Endothelial cell (in vitro differentiated cells): ENCODE data around the gene CNOT4. TPM values are rescaled to one million over a fixed set of nuclear protein-coding genes. Genes with fewer than 3 reads are reported as not detected.

Experiments
- DNase-seq: peaks from one replicate; pipeline ENCODE4 v3.0.0; 2021; ENCODE audit warnings: low spot score
- H3K27ac Mint-ChIP-seq: one replicate; pipeline ENCODE4 v1.8.0; 2021; ENCODE audit warnings: mixed read lengths, inconsistent platforms; ENCODE audit not compliant: unreplicated experiment
- H3K27me3 Mint-ChIP-seq: one replicate; pipeline ENCODE4 v1.8.0; 2021; ENCODE audit warnings: mild to moderate bottlenecking, moderate library complexity, mixed read lengths, inconsistent platforms; ENCODE audit not compliant: unreplicated experiment
- H3K36me3 Mint-ChIP-seq: one replicate; pipeline ENCODE4 v1.8.0; 2021; ENCODE audit warnings: mild to moderate bottlenecking, low read depth, mixed read lengths, inconsistent platforms; ENCODE audit not compliant: unreplicated experiment
- H3K4me1 Mint-ChIP-seq: one replicate; pipeline ENCODE4 v1.8.0; 2021; ENCODE audit warnings: mild to moderate bottlenecking, mixed read lengths, inconsistent platforms; ENCODE audit not compliant: unreplicated experiment
- H3K4me3 Mint-ChIP-seq: one replicate; pipeline ENCODE4 v1.8.0; 2021; ENCODE audit warnings: mild to moderate bottlenecking, mixed read lengths, inconsistent platforms; ENCODE audit not compliant: unreplicated experiment
- H3K9me3 Mint-ChIP-seq: one replicate; pipeline ENCODE4 v1.8.0; 2021; ENCODE audit warnings: mixed read lengths, inconsistent platforms; ENCODE audit not compliant: unreplicated experiment
- CTCF ChIP-seq: fragments of 200-600 bp; sonication (generic); IDR thresholded peaks from one replicate; pipeline ENCODE4 v1.5.0; 2021; ENCODE audit warnings: antibody characterized with exemption; ENCODE audit not compliant: unreplicated experiment
- total RNA-seq: library from RNA; stranded (reverse); fragmentation: NEBNext Ultra II Directional; extraction: Animal tissue kit (Norgen Biotek cat#: 25700); gene quantifications from one replicate; pipeline ENCODE4 v1.2.1, GENCODE V29; 2021; ENCODE audit not compliant: unreplicated experiment

CNOT4 gene
- total RNA-seq, 1 donor from 2014 or later: 22.7 TPM

- Mint-ChIP-seq H3K27ac (no peak overlapping the region), H3K36me3 (no peaks in the 10 kb centered on the region), H3K27me3 (no peaks in the 10 kb centered on the region), H3K4me1 (peaks cover 9% of the 10 kb centered on the region), H3K9me3 (no peaks in the 10 kb centered on the region), H3K4me3 (no peak overlapping the region)
- DNase-seq: no peak
- TF ChIP-seq CTCF: no peak
Observed at GRCh38 chr7:135410543-135410942, 99.4 kb downstream of the CNOT4 start.

- no peak overlapping the region for H3K27ac Mint-ChIP-seq
- H3K27me3 Mint-ChIP-seq: no peaks in the 10 kb centered on the region
- H3K9me3 Mint-ChIP-seq: no peaks in the 10 kb centered on the region
- no peak for TF ChIP-seq CTCF
- no peaks in the 10 kb centered on the region for H3K36me3 Mint-ChIP-seq
- DNase-seq: no peak
- H3K4me3 Mint-ChIP-seq: no peak overlapping the region
- H3K4me1 Mint-ChIP-seq: peaks cover 9% of the 10 kb centered on the region
Observed at GRCh38 chr7:135409845-135410542, 99.9 kb downstream of the CNOT4 start.

GRCh38 chr7:135407884-135408283, 102.0 kb downstream of the CNOT4 start:
- H3K4me1 Mint-ChIP-seq: peaks cover 3% of the 10 kb centered on the region
- no peak overlapping the region for H3K27ac Mint-ChIP-seq
- no peaks in the 10 kb centered on the region for H3K27me3 Mint-ChIP-seq
- TF ChIP-seq CTCF: no peak
- no peak overlapping the region for H3K4me3 Mint-ChIP-seq
- H3K36me3 Mint-ChIP-seq: no peaks in the 10 kb centered on the region
- DNase-seq: no peak
- no peaks in the 10 kb centered on the region for H3K9me3 Mint-ChIP-seq

GRCh38 chr7:135406918-135407317, 103.0 kb downstream of the CNOT4 start:
- no peaks in the 10 kb centered on the region for H3K27me3 Mint-ChIP-seq
- no peak for DNase-seq
- H3K4me1 Mint-ChIP-seq: peaks cover 3% of the 10 kb centered on the region
- H3K36me3 Mint-ChIP-seq: no peaks in the 10 kb centered on the region
- H3K27ac Mint-ChIP-seq: no peak overlapping the region
- no peak overlapping the region for H3K4me3 Mint-ChIP-seq
- no peaks in the 10 kb centered on the region for H3K9me3 Mint-ChIP-seq
- TF ChIP-seq CTCF: no peak

GRCh38 chr7:135405969-135406368, 103.9 kb downstream of the CNOT4 start:
- Mint-ChIP-seq H3K27ac (no peak overlapping the region), H3K36me3 (no peaks in the 10 kb centered on the region), H3K4me1 (peaks cover 3% of the 10 kb centered on the region), H3K27me3 (no peaks in the 10 kb centered on the region), H3K4me3 (no peak overlapping the region), H3K9me3 (no peaks in the 10 kb centered on the region)
- DNase-seq: no peak
- TF ChIP-seq CTCF: no peak
